ENCODE measurements around the gene MED12.

- no peak for TF ChIP-seq CTCF (IDR thresholded peaks at IDR 0.05)
- no peak for TF ChIP-seq POLR2A (IDR thresholded peaks at IDR 0.05)
These were observed 72.9 kb downstream of the MED12 start for GRCh38 chrX:71191248-71191647.

All from stomach (tissue), 4 donors.